HEK293T (cell line): Measurements from ENCODE around the gene NHSL1.

Experiments used
- ARNT ChIP-seq: fragments of 450-650 bp; IDR thresholded peaks from 2 replicates; pipeline ENCODE4 v1.6.1; 2017; ENCODE audit warnings: mild to moderate bottlenecking
- FOXA1 ChIP-seq: fragments of 450-650 bp; IDR thresholded peaks from 2 replicates; pipeline ENCODE4 v1.6.1; 2016; ENCODE audit warnings: mild to moderate bottlenecking
- FOXK2 ChIP-seq: fragments of 450-650 bp; IDR thresholded peaks from 2 replicates; pipeline ENCODE4 v1.6.1; 2016; ENCODE audit warnings: mild to moderate bottlenecking
- HDGF ChIP-seq: fragments of 450-650 bp; IDR thresholded peaks from 2 replicates; pipeline ENCODE4 v1.6.1; 2017; ENCODE audit warnings: antibody characterized with exemption, borderline replicate concordance
- PKNOX1 ChIP-seq: fragments of 450-650 bp; IDR thresholded peaks from 2 replicates; pipeline ENCODE4 v1.6.1; 2016
- SP1 ChIP-seq: fragments of 450-650 bp; IDR thresholded peaks from 2 replicates; pipeline ENCODE4 v1.6.1; 2017
- SUZ12 ChIP-seq: fragments of 450-650 bp; IDR thresholded peaks from 2 replicates; pipeline ENCODE4 v1.6.1; 2016; ENCODE audit warnings: mild to moderate bottlenecking
- ZNF384 ChIP-seq: fragments of 450-650 bp; IDR thresholded peaks from 2 replicates; pipeline ENCODE4 v1.6.1; 2016

- TF ChIP-seq HDGF (no peak), FOXK2 (no peak), ARNT (no peak), PKNOX1 (no peak), FOXA1 (no peak), SUZ12 (no peak), SP1 (no peak), ZNF384 (no peak)
Observed at GRCh38 chr6:138421089-138421488, 78.2 kb downstream of the NHSL1 start.
